Activated naive CD8-positive, alpha-beta T cell treated with anti-CD3 and anti-CD28 coated beads, Interleukin-2, amount 10 ng/mL, durations not matched to agents 7 days and 5 days (primary cell): ENCODE data around the gene NLRP1. TPM values are rescaled to one million over a fixed set of nuclear protein-coding genes. Genes with fewer than 3 reads are reported as not detected.
"Not testable (repeated sequence)": the region's sequence is repeated elsewhere in the genome, so short reads cannot be mapped to it uniquely, and the experiment has no call there.

Experiments used
- ATAC-seq: fragments of 150-1000 bp; cut with Tn5 transposase; one replicate; pipeline ENCODE4 v1.10.0; 2021; ENCODE audit warnings: low read depth, moderate library complexity
- POLR2A ChIA-PET: fragments of 350-600 bp; sonication (Branson Sonifier 250); formaldehyde crosslinking; loops from one replicate; lab custom pipeline; 2021; ENCODE audit warnings: antibody characterized with exemption; lab: Charles Lee
- DNase-seq: peaks from one replicate; pipeline ENCODE4 v3.0.0; 2021
- H3K27ac Mint-ChIP-seq: one replicate; pipeline ENCODE4 v1.8.0; 2022; ENCODE audit warnings: mild to moderate bottlenecking, mixed read lengths
- H3K27me3 Mint-ChIP-seq: one replicate; pipeline ENCODE4 v1.8.0; 2022; ENCODE audit warnings: mild to moderate bottlenecking, moderate library complexity, mixed read lengths
- H3K36me3 Mint-ChIP-seq: one replicate; pipeline ENCODE4 v1.8.0; 2021; ENCODE audit warnings: mild to moderate bottlenecking, mixed read lengths
- H3K4me1 Mint-ChIP-seq: one replicate; pipeline ENCODE4 v1.8.0; 2021; ENCODE audit warnings: mixed read lengths
- H3K4me3 Mint-ChIP-seq: one replicate; pipeline ENCODE4 v1.8.0; 2022; ENCODE audit warnings: mild to moderate bottlenecking, moderate library complexity, mixed read lengths
- H3K9me3 Mint-ChIP-seq: one replicate; pipeline ENCODE4 v1.8.0; 2021; ENCODE audit warnings: mixed read lengths
- total RNA-seq, 2 experiments: library from RNA; stranded (reverse); gene quantifications; one replicate each; pipeline ENCODE4 v1.2.3, GENCODE V29; 2021

Gene NLRP1
- total RNA-seq, 2 experiments from 2014 or later = 120 to 126 TPM

DNA sequence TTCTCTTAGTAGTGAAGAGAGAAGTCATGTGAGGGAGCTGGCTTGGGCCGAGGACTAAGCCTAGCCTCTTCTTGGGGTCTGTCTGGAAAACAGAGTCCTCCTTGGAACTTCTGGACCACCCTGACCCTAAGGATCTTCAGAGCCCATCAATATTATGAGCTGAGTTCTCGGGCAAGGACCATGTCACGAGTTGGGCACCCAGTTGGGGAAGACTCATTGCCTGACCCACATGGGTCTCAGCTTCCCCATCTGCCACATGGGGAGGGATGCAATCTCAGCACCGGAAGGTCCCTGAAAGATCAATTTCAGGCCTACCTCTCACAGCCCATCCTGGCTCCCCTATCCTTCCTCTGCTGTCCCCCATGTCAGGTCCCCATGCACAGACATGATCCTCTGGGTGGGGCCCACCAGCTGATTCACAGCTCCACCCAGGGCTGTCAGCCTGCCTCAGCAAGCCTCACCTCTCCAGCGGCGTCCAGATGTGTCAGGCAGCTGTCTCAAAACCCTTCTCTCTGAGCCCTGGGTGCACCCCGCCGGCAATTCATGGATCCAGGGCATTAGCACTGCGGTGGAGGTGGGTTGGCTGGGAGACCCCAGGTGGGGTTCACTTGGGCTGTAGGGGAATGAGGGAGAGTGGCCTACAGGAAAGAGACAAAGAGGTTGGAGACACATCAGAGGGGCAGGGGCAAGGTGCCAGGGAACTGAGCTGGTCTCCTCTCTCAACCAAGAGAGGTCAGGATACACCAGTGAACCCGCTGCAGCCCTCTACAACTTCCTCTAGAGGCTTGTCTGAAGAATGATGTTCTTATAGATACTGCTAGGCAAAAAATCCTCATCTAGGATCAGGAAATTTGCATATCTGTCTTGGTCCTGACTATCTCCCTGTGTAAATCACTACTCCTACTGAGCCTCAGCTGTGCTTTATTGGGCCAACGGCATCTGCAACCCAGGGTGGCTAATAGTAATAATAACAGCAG is 1.8 kb downstream of the NLRP1 start:
- Mint-ChIP-seq H3K4me1 (peaks cover 36% of the 10 kb centered on the region), H3K27ac (peak overlapping the region; percentile 81), H3K36me3 (peaks cover 43% of the 10 kb centered on the region), H3K27me3 (no peaks in the 10 kb centered on the region), H3K9me3 (peaks cover 4% of the 10 kb centered on the region), H3K4me3 (peak overlapping the region; percentile 97)
- ATAC-seq (no peak), DNase-seq (no peak)
- POLR2A ChIA-PET = interaction anchor here (0.5 to 2.8 kb wide), 3 partner anchors 97 to 514 kb away, joined by 3 to 16 read pairs (median 5); partner anchors contain the start of genes DERL2 and MIS12

DNA sequence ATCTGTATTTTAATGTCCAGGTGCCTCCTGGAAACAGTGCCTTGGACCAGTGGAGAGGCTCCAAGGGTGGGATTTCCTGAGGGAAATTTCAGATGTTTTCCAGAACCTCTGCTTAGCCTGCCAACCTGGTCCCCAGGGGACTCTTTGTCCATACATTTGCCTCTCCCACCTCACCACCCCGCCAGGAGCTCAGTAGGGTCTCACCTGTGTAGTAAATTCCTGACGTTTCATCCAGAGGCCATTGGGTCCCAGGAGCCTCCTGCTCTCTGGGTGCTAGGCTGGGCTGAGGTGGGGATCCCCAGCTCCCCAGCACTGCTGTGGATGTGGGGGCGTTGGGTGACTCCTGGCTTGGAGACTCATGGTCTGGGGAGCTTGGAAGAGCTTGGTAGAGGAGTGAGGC is 2.7 kb downstream of the NLRP1 start:
- Mint-ChIP-seq H3K9me3 (peaks cover 8% of the 10 kb centered on the region), H3K27ac (no peak overlapping the region), H3K4me1 (peaks cover 32% of the 10 kb centered on the region), H3K4me3 (no peak overlapping the region), H3K36me3 (peaks cover 52% of the 10 kb centered on the region), H3K27me3 (no peaks in the 10 kb centered on the region)
- DNase-seq (no peak), ATAC-seq (no peak)
- POLR2A ChIA-PET = no interaction called here

DNA sequence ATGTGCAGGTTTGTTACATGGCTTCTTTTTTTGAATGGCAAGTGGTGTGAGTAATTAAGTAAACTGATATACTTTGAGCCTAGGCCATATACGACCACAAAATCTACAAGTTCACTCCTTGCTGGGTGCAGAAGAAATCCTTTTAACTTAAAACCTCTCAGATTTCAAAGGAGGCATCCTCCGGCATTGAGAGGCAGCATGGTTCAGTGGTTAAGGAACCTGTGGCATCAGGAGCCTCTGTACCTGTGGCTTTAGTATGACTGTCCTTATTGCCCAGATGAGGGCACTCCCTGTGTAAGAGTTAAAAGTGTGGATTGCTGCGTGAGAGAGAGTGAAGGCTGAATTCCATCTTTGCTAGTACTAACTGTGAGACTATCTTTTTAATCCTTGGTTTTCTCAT is 3.3 kb downstream of the NLRP1 start:
- Mint-ChIP-seq H3K4me1 (peaks cover 27% of the 10 kb centered on the region), H3K9me3 (peaks cover 8% of the 10 kb centered on the region), H3K4me3 (no peak overlapping the region), H3K36me3 (peaks cover 58% of the 10 kb centered on the region), H3K27ac (no peak overlapping the region), H3K27me3 (no peaks in the 10 kb centered on the region)
- DNase-seq = no peak
- ATAC-seq = no peak
- POLR2A ChIA-PET = no interaction called here

DNA sequence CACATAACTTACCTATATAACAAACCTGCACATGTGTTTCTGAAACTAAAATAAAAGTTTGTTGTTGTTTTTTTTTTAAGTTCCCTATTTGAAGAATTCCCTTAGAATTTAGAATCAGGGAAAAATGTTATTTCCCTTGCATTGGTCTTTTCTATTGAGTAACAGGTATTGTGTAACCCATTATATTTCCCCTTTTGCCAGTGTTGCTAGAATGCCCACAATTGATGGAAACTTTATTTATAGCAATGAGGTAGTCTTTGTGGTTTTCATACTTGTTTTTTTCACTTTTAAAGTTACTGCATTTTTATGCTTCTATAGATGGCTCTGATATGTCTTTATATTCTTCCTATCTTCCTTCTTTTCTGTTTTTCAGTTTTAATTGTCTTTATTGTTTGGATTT is 3.9 kb downstream of the NLRP1 start:
- H3K27ac Mint-ChIP-seq = no peak overlapping the region
- no peak for ATAC-seq
- H3K9me3 Mint-ChIP-seq = peaks cover 8% of the 10 kb centered on the region

DNA sequence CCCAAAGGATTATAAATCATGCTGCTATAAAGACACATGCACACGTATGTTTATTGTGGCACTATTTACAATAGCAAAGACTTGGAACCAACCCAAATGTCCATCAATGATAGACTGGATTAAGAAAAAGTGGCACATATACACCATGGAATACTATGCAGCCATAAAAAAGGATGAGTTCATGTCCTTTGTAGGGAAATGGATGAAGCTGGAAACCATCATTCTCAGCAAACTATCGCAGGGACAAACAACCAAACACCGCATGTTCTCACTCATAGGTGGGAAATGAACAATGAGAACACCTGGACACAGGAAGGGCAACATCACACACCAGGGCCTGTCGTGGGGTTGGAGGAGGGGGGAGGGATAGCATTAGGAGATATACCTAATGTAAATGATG is 5.5 kb downstream of the NLRP1 start:
- Mint-ChIP-seq H3K36me3 (peaks cover 76% of the 10 kb centered on the region), H3K4me1 (peaks cover 25% of the 10 kb centered on the region)
- POLR2A ChIA-PET, H3K4me3 Mint-ChIP-seq, ATAC-seq, H3K9me3 Mint-ChIP-seq, H3K27ac Mint-ChIP-seq, DNase-seq, H3K27me3 Mint-ChIP-seq: not testable (repeated sequence)

More for the DNA sequence above, 3.9 kb downstream of the NLRP1 start:
- POLR2A ChIA-PET = no interaction called here
- Mint-ChIP-seq H3K36me3 (peaks cover 64% of the 10 kb centered on the region), H3K4me1 (peaks cover 24% of the 10 kb centered on the region), H3K4me3 (no peak overlapping the region), H3K27me3 (no peaks in the 10 kb centered on the region)
- DNase-seq = no peak

DNA sequence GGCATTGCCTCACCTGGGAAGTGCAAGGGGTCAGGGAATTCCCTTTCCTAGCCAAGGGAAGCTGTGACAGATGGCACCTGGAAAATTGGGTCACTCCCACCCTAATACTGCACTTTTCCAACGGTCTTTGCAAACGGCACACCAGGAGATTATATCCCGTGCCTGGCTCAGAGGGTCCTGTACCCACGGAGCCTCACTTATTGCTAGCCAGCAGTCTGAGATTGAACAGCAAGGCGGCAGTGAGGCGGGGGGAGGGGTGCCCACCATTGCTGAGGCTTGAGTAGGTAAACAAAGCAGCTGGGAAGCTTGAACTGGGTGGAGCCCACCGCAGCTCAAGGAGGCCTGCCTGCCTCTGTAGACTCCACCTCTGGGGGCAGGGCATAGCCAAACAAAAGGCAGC is 11.3 kb downstream of the NLRP1 start:
- DNase-seq, ATAC-seq, H3K27me3 Mint-ChIP-seq, H3K4me3 Mint-ChIP-seq, H3K27ac Mint-ChIP-seq: not testable (repeated sequence)
- peaks cover 11% of the 10 kb centered on the region for H3K4me1 Mint-ChIP-seq
- POLR2A ChIA-PET = interaction anchor here (1.2 kb wide), 1 partner anchor 10 kb away, joined by 3 read pairs; no protein-coding TSS in a partner anchor
- peaks cover 89% of the 10 kb centered on the region for H3K36me3 Mint-ChIP-seq
- peaks cover 13% of the 10 kb centered on the region for H3K9me3 Mint-ChIP-seq

DNA sequence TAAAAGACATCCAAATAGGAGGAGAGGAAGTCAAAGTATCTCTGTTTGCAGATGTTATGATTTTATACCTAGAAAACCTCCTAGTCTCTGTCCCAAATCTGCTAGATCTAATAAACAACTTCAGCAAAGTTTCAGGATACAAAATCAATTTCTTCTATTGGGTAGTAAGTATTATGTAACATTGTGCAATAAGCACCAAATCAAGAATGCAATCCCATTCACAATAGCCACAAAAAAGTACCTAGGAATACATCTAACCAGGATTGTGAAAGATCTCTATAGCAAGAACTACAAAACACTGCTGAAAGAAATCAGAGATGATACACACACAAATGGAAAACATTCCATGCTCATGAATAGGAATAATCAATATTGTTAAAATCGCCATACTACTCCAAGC is 13.0 kb downstream of the NLRP1 start:
- POLR2A ChIA-PET = no interaction called here

DNA sequence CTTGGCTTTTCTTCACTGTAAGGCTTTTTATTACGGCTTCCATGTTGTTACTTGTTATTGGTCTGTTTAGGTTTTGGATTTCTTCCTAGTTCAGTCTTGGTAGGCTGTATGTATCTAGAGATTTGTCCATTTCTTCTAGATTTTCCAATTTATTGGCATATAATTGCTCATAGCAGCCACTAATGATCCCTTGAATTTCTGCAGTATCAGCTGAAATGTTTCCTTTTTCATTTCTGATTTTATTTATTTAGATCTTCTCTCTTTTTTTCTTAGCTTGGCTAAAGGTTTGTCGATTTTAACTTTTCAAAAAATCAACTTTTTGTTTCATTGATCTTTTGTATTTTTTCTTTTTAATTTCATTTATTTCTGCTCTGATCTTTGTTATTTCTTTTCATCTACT is 18.5 kb downstream of the NLRP1 start:
- H3K27me3 Mint-ChIP-seq = no peaks in the 10 kb centered on the region
- H3K36me3 Mint-ChIP-seq = peaks cover 51% of the 10 kb centered on the region
- peaks cover 21% of the 10 kb centered on the region for H3K4me1 Mint-ChIP-seq
- H3K4me3 Mint-ChIP-seq = no peak overlapping the region
- ATAC-seq (no peak), DNase-seq (no peak)
- H3K9me3 Mint-ChIP-seq = peaks cover 9% of the 10 kb centered on the region
- POLR2A ChIA-PET = no interaction called here
- no peak overlapping the region for H3K27ac Mint-ChIP-seq

More for the DNA sequence above, 13.0 kb downstream of the NLRP1 start:
- Mint-ChIP-seq H3K36me3 (peaks cover 86% of the 10 kb centered on the region), H3K4me1 (peaks cover 9% of the 10 kb centered on the region), H3K27me3 (no peaks in the 10 kb centered on the region), H3K4me3 (no peak overlapping the region), H3K27ac (no peak overlapping the region), H3K9me3 (peaks cover 10% of the 10 kb centered on the region)
- DNase-seq = no peak
- no peak for ATAC-seq

DNA sequence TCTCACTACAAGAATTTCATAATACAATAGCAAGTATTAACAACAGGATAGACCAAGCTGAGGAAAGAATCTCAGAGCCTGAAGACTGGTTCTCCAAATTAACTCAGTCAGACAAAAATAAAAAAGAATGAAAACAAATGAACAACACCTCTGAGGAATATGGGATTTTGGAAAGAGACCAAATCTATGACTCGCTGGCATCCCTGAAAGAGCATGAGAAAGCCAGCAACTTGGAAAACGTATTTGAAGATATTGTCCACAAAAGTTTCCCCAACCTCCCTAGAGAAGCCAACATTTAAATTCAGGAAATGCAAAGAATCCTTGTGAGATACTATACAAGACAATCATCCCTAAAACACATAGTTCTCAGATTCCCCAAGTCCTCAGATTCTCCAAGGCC is 20.9 kb downstream of the NLRP1 start:
- H3K36me3 Mint-ChIP-seq = peaks cover 42% of the 10 kb centered on the region
- no peak for DNase-seq
- peaks cover 16% of the 10 kb centered on the region for H3K4me1 Mint-ChIP-seq
- POLR2A ChIA-PET = interaction anchor here (1.3 kb wide), 1 partner anchor 10 kb away, joined by 3 read pairs; no protein-coding TSS in a partner anchor
- H3K27ac Mint-ChIP-seq = no peak overlapping the region
- no peaks in the 10 kb centered on the region for H3K27me3 Mint-ChIP-seq
- H3K4me3 Mint-ChIP-seq = no peak overlapping the region
- peaks cover 5% of the 10 kb centered on the region for H3K9me3 Mint-ChIP-seq
- no peak for ATAC-seq

DNA sequence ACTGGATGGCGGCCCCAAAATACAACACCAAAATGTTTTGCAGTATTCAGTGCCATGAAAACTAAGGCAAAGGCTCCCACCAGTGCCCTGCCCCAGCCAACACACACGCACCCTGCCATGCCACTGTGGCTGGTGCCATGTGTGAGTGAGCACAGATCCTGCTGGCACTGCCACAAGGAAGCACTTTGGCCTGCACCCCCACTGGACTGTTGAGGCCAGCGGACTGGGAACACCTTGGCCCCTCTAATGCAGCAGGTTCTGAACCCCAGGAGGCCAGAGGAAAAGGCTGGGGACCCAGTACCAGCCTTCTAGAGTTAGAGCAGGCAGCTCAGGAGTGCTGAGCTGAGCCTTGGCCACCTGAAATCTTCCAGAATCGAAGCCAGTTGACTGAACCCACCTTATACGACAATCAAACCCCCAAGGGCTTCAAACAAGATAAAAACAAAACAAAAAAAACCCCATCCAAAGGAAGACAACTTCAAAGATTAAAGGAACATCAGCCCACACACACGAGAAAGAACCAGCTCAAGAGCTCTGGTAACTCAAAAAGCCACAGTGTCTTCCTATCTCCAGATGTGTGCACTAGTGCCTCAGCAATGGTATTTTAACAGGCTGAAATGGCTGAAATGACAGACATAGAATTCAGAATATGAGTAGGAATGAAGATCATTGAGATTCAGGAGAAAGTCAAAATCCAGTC is 21.5 kb downstream of the NLRP1 start:
- peak; percentile 45 for ATAC-seq
- Mint-ChIP-seq H3K36me3 (peaks cover 41% of the 10 kb centered on the region), H3K27me3 (no peaks in the 10 kb centered on the region), H3K4me3 (no peak overlapping the region), H3K27ac (peak overlapping the region; percentile 18), H3K9me3 (peaks cover 5% of the 10 kb centered on the region), H3K4me1 (peaks cover 16% of the 10 kb centered on the region)
- POLR2A ChIA-PET = interaction anchor here (1.3 kb wide), 1 partner anchor 11 kb away, joined by 3 read pairs; no protein-coding TSS in a partner anchor
- no peak for DNase-seq

DNA sequence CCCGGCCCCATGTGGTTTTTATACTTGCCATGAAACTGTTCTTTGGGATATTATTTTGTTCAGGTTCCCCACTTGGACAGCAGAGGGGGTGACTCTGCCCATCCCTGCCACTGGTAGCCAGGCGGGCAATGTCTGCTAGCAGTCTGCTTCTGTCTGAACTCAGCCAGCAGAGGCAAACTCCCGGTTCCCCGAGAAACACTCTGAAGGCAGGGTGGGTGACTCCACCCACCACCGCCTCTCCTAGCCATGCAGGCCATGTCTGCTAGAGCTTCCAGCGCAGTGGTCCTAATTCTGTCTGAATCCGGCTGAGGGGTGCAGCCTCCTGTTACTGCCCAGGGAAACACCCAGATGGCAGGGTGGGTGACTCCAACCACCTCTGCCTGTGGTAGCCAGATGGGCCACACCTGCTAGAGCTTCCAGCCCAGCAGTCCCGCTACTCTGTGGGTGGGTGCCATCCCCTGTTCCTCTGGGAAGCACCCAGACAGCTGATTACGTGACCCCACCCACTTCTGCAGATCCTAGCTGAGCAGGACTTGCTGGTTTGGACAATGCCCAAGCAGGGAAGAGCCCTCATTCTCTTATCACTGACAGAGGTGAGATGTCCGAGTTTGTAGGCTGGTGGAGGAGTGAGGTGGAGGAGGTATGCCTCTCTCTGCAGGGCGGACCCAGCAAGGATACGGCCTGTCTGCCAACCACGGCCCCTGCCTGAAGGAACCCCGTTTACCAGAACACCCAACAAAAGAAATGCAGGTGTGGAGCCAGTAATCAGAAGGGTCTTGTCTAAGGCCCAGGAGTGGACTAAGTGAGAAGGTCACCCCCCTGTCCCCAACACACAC is 22.4 kb downstream of the NLRP1 start:
- Mint-ChIP-seq H3K27me3 (no peaks in the 10 kb centered on the region), H3K4me3 (no peak overlapping the region), H3K36me3 (peaks cover 41% of the 10 kb centered on the region), H3K9me3 (peaks cover 5% of the 10 kb centered on the region), H3K4me1 (peaks cover 16% of the 10 kb centered on the region), H3K27ac (no peak overlapping the region)
- ATAC-seq (no peak), DNase-seq (no peak)
- POLR2A ChIA-PET = no interaction called here

DNA sequence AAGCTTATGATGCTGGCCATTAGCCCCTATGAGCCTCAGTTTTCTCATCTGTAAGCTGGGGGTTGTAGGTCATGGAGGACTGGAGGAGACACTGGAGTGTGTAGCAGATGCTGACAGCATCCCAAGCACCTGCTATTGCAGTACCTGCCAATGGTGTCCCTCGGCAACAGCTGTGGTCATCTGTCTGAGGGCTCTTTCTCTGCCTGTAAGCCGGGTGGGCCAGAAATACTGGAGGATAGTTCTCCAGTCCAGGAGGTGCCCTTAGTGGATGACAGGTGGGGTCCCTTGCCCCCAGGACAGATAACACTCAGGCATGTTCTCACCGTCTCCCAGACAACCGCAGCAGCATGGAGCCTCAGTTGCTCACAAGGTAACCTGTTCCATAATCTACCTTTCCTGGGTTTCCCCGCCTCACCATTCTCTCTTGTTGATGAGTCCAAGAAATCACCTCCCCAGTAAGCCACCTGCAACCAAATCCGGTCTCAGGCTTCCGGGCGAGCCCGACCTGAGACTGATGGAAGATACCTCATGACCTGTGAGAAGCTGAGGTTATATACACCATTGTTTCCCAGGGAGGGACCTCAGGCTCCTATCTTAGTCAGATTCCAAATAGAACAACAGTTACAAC is 23.8 kb downstream of the NLRP1 start:
- POLR2A ChIA-PET = interaction anchor here (0.7 to 1.4 kb wide), 2 partner anchors 23 to 74 kb away, joined by 3 read pairs; partner anchors contain the start of genes DERL2 and MIS12
- DNase-seq (no peak), ATAC-seq (no peak)
- H3K36me3 Mint-ChIP-seq = peaks cover 40% of the 10 kb centered on the region
- peaks cover 3% of the 10 kb centered on the region for H3K9me3 Mint-ChIP-seq
- peaks cover 16% of the 10 kb centered on the region for H3K4me1 Mint-ChIP-seq
- no peaks in the 10 kb centered on the region for H3K27me3 Mint-ChIP-seq
- no peak overlapping the region for H3K4me3 Mint-ChIP-seq
- no peak overlapping the region for H3K27ac Mint-ChIP-seq
